Ascending aorta (tissue), 2 donors: ENCODE measurements around the gene MKRN1. TPM values are rescaled to one million over a fixed set of nuclear protein-coding genes. Genes with fewer than 3 reads are reported as not detected.

Experiments
- DNase-seq, 2 donors: peaks; one replicate each; pipeline ENCODE4 v3.0.0-alpha.2; 2019; ENCODE audit warnings: low spot score in 2 of 2
- H3K27ac ChIP-seq, 2 donors: fragments of 200-600 bp; sonication (generic); one replicate each; pipeline ENCODE4 v1.5.1; 2016 to 2017; ENCODE audit warnings: mild to moderate bottlenecking in 1 of 2
- H3K27me3 ChIP-seq: fragments of 200-600 bp; sonication (generic); one replicate; pipeline ENCODE4 v1.5.1; 2017
- H3K36me3 ChIP-seq, 2 donors: fragments of 200-600 bp; sonication (generic); one replicate each; pipeline ENCODE4 v1.5.1; 2016
- H3K4me1 ChIP-seq, 2 donors: fragments of 200-600 bp; sonication (generic); one replicate each; pipeline ENCODE4 v1.5.1; 2016 to 2017; ENCODE audit warnings: mild to moderate bottlenecking in 1 of 2
- H3K4me3 ChIP-seq, 2 donors: fragments of 200-600 bp; sonication (generic); one replicate each; pipeline ENCODE4 v1.5.1; 2016 to 2017; ENCODE audit warnings: mild to moderate bottlenecking in 1 of 2
- H3K9me3 ChIP-seq, 2 donors: fragments of 200-600 bp; sonication (generic); one replicate each; pipeline ENCODE4 v1.5.1; 2016
- CTCF ChIP-seq, 3 experiments: fragments of 200-600 bp in 2 of 3; fragments of 450-650 bp in 1 of 3; sonication (generic) in 2 of 3; IDR thresholded peaks; one replicate each; pipeline ENCODE4 v1.5.1; 2016 to 2019; ENCODE audit warnings: antibody characterized with exemption in 3 of 3, mild to moderate bottlenecking in 1 of 3, moderate library complexity in 1 of 3
- intact Hi-C: fragments of 100-400 bp; cut with DNase I; formaldehyde crosslinking; loops from one replicate; pipeline ENCODE4 v1.15.1; 2023
- total RNA-seq: library from RNA; depleted of rRNA; stranded (reverse); fragments of >200 nt; gene quantifications from one replicate; pipeline ENCODE4 v1.1.0, GENCODE V29; 2016

The MKRN1 gene
- total RNA-seq, 1 donor from 2014 or later, result 20.6 TPM

- no peak for DNase-seq
- Histone ChIP-seq H3K9me3 (no peaks in the 10 kb centered on the region), H3K36me3 (no peaks in the 10 kb centered on the region), H3K4me3 (no peak overlapping the region), H3K27me3 (no peaks in the 10 kb centered on the region), H3K4me1 (peaks cover 0 to 3% of the 10 kb centered on the region in 2 donors), H3K27ac (no peak overlapping the region)
- TF ChIP-seq CTCF (IDR thresholded peaks at IDR 0.05), result no peak
- intact Hi-C loops, result no loop called here
Observed at GRCh38 chr7:140404565-140405065, 74.7 kb downstream of the MKRN1 start.

- Histone ChIP-seq H3K4me1 (peaks cover 0 to 3% of the 10 kb centered on the region in 2 donors), H3K27me3 (no peaks in the 10 kb centered on the region), H3K36me3 (no peaks in the 10 kb centered on the region), H3K9me3 (no peaks in the 10 kb centered on the region), H3K4me3 (peak within 1 kb of the TSS; percentile 38 to 45), H3K27ac (no peak within 1 kb of the TSS)
- TF ChIP-seq CTCF (IDR thresholded peaks at IDR 0.05), result no peak
- DNase-seq, result no peak
- intact Hi-C loops, result no loop called here
Observed at GRCh38 chr7:140403878-140404564, 75.3 kb downstream of the MKRN1 start, which contains the start of gene RAB19. TSS of gene RAB19 (plus strand) at chr7:140404058. CDS start at chr7:140407647, 3,589 bp downstream.

Other genes starting within 250 kb of the MKRN1 start
- 15.0 TPM for gene SLC37A3, start 81.0 kb downstream of the MKRN1 start, total RNA-seq
- not detected for gene RAB19, start 75.4 kb downstream of the MKRN1 start, total RNA-seq
- gene DENND2A, start 161.3 kb upstream of the MKRN1 start, total RNA-seq, result 7.5 TPM
- gene ADCK2, start 193.4 kb upstream of the MKRN1 start, total RNA-seq, result 46.1 TPM
- gene NDUFB2, start 217.2 kb upstream of the MKRN1 start, total RNA-seq, result 35.9 TPM